IMR-90 (cell line): ENCODE measurements around the gene ANKRD33B. TPM values are rescaled to one million over a fixed set of nuclear protein-coding genes. Genes with fewer than 3 reads are reported as not detected.
A peak's percentile ranks its signal among the peaks of the same experiment; 100 is the strongest.

Experiments
- ATAC-seq: fragments of 200-7000 bp; cut with Tn5 transposase; 2 replicates; pipeline ENCODE4 v1.9.1; 2020; ENCODE audit warnings: low read depth, mild to moderate bottlenecking, moderate library complexity
- BruUV-seq: library from RNA; stranded (reverse); fragments of 400-500 nt; replicated peaks from 2 replicates; lab custom pipeline; 2021; lab: Mats Ljungman, UMichigan
- CTCF ChIA-PET: fragments of 300-600 bp; formaldehyde crosslinking; extraction: SDS; loops from one replicate; lab custom pipeline; 2021; ENCODE audit warnings: antibody characterized with exemption; lab: Yijun Ruan, JAX
- POLR2A ChIA-PET: fragments of 300-600 bp; sonication (Branson Sonifier 250); formaldehyde crosslinking; loops from one replicate; lab custom pipeline; 2022; ENCODE audit warnings: antibody characterized with exemption; ENCODE audit not compliant: unreplicated experiment; lab: Charles Lee
- DNase-seq: peaks from one replicate; pipeline ENCODE4 v3.0.0; 2013
- H2AFZ ChIP-seq: replicated peaks from 2 replicates; pipeline ENCODE3; 2013; ENCODE audit warnings: low read length, mild to moderate bottlenecking; ENCODE audit not compliant: poor library complexity
- H2AK5ac ChIP-seq: 2 replicates; pipeline ENCODE4 v1.6.1; 2013; ENCODE audit warnings: low read depth, low read length, inconsistent platforms
- H2AK9ac ChIP-seq: replicated peaks from 2 replicates; pipeline ENCODE3; 2013; ENCODE audit warnings: mild to moderate bottlenecking, low read depth, low read length, moderate library complexity; ENCODE audit not compliant: poor library complexity
- H2BK120ac ChIP-seq: 2 replicates; pipeline ENCODE4 v1.6.1; 2013; ENCODE audit warnings: low read depth, low read length, inconsistent platforms
- H2BK15ac ChIP-seq: 3 replicates; pipeline ENCODE4 v1.6.1; 2013; ENCODE audit warnings: low read depth, low read length, inconsistent platforms
- H2BK20ac ChIP-seq: 2 replicates; pipeline ENCODE4 v1.6.1; 2013; ENCODE audit warnings: low read depth, mild to moderate bottlenecking, inconsistent platforms, low read length, moderate library complexity
- H2BK5ac ChIP-seq: 2 replicates; pipeline ENCODE4 v1.6.1; 2013; ENCODE audit warnings: mild to moderate bottlenecking, low read depth, low read length, inconsistent platforms; ENCODE audit not compliant: poor library complexity, severe bottlenecking
- H3K14ac ChIP-seq: replicated peaks from 2 replicates; pipeline ENCODE4 v1.6.1; 2013; ENCODE audit warnings: low read depth, low read length, inconsistent platforms
- H3K18ac ChIP-seq: 2 replicates; pipeline ENCODE4 v1.6.1; 2013; ENCODE audit warnings: low read depth, low read length, control low read depth
- H3K23ac ChIP-seq: 2 replicates; pipeline ENCODE4 v1.6.1; 2013; ENCODE audit warnings: low read depth, low read length, inconsistent platforms
- H3K27ac ChIP-seq: 2 replicates; pipeline ENCODE4 v1.5.1; 2013; ENCODE audit warnings: mild to moderate bottlenecking, control low read depth, low read length; ENCODE audit not compliant: insufficient read depth
- H3K27me3 ChIP-seq: 2 replicates; pipeline ENCODE4 v1.6.1; 2013; ENCODE audit warnings: low read length; ENCODE audit not compliant: control insufficient read depth, insufficient read depth
- H3K36me3 ChIP-seq: 2 replicates; pipeline ENCODE4 v1.6.1; 2013; ENCODE audit warnings: low read length, mixed read lengths; ENCODE audit not compliant: control insufficient read depth, insufficient read depth
- H3K4ac ChIP-seq: 2 replicates; pipeline ENCODE4 v1.6.1; 2013; ENCODE audit warnings: low read depth, low read length, inconsistent platforms
- H3K4me1 ChIP-seq: 2 replicates; pipeline ENCODE4 v1.6.1; 2013; ENCODE audit warnings: low read length, mixed read lengths; ENCODE audit not compliant: control insufficient read depth, insufficient read depth
- H3K4me2 ChIP-seq: 2 replicates; pipeline ENCODE4 v1.6.1; 2013; ENCODE audit warnings: low read depth, mild to moderate bottlenecking, control low read depth, low read length, moderate library complexity
- H3K4me3 ChIP-seq: 2 replicates; pipeline ENCODE4 v1.5.1; 2013; ENCODE audit warnings: low read depth, mild to moderate bottlenecking, control low read depth, low read length, moderate library complexity; ENCODE audit not compliant: insufficient read depth
- H3K56ac ChIP-seq: 2 replicates; pipeline ENCODE4 v1.6.1; 2013; ENCODE audit warnings: low read length, inconsistent platforms; ENCODE audit not compliant: insufficient read depth; ENCODE audit errors: extremely low read depth
- H3K79me1 ChIP-seq, 2 experiments: 2 replicates each; pipeline ENCODE4 v1.6.1; 2013; ENCODE audit warnings: low read length in 2 of 2, inconsistent platforms in 1 of 2, low read depth in 1 of 2
- H3K9ac ChIP-seq: 2 replicates; pipeline ENCODE4 v1.6.1; 2013; ENCODE audit warnings: low read depth, low read length, control low read depth
- H3K9me1 ChIP-seq: 2 replicates; pipeline ENCODE4 v1.6.1; 2013; ENCODE audit warnings: low read length, inconsistent platforms; ENCODE audit not compliant: insufficient read depth
- H3K9me3 ChIP-seq: 2 replicates; pipeline ENCODE4 v1.6.1; 2013; ENCODE audit warnings: low read length; ENCODE audit not compliant: control insufficient read depth, insufficient read depth
- H4K20me1 ChIP-seq: 2 replicates; pipeline ENCODE4 v1.6.1; 2013; ENCODE audit warnings: low read length, inconsistent platforms; ENCODE audit not compliant: insufficient read depth
- H4K5ac ChIP-seq: 2 replicates; pipeline ENCODE4 v1.6.1; 2013; ENCODE audit warnings: mild to moderate bottlenecking, low read depth, low read length, control low read depth
- H4K8ac ChIP-seq, 2 experiments: 2 replicates each; pipeline ENCODE4 v1.6.1; 2013; ENCODE audit warnings: low read depth in 2 of 2, low read length in 2 of 2, control low read depth in 1 of 2, inconsistent platforms in 1 of 2
- H4K91ac ChIP-seq: 2 replicates; pipeline ENCODE4 v1.6.1; 2013; ENCODE audit warnings: low read depth, low read length, inconsistent platforms; ENCODE audit not compliant: insufficient read depth
- BHLHE40 ChIP-seq: fragments of 150-350 bp; IDR thresholded peaks from 2 replicates; pipeline ENCODE4 v1.6.1; 2016; ENCODE audit warnings: mild to moderate bottlenecking, low read depth, low read length
- CEBPB ChIP-seq: IDR thresholded peaks from 2 replicates; pipeline ENCODE4 v1.6.1; 2012; ENCODE audit warnings: low read depth, low read length, improper control_type of control experiment
- CHD1 ChIP-seq: IDR thresholded peaks from 2 replicates; pipeline ENCODE4 v1.6.1; 2012; ENCODE audit warnings: low read depth, low read length, improper control_type of control experiment
- CTCF ChIP-seq: conservative IDR thresholded peaks from 2 replicates; pipeline ENCODE4 v1.5.1; 2012; ENCODE audit warnings: mild to moderate bottlenecking, low read depth, low read length, improper control_type of control experiment
- ELK1 ChIP-seq: fragments of 150-350 bp; IDR thresholded peaks from 2 replicates; pipeline ENCODE4 v1.6.1; 2016; ENCODE audit warnings: low read depth, mild to moderate bottlenecking, low read length, moderate library complexity, borderline replicate concordance
- FOS ChIP-seq: fragments of 150-350 bp; IDR thresholded peaks from 2 replicates; pipeline ENCODE4 v1.6.1; 2016; ENCODE audit warnings: low read depth, low read length
- MAZ ChIP-seq: IDR thresholded peaks from 2 replicates; pipeline ENCODE4 v1.6.1; 2012; ENCODE audit warnings: low read depth, mild to moderate bottlenecking, low read length, improper control_type of control experiment, moderate library complexity, borderline replicate concordance
- NFE2L2 ChIP-seq: fragments of 150-350 bp; IDR thresholded peaks from 2 replicates; pipeline ENCODE4 v1.6.1; 2016; ENCODE audit warnings: low read depth, mild to moderate bottlenecking, low read length
- POLR2A ChIP-seq: IDR thresholded peaks from 2 replicates; pipeline ENCODE4 v1.6.1; 2012; ENCODE audit warnings: mild to moderate bottlenecking, low read depth, low read length
- RAD21 ChIP-seq: IDR thresholded peaks from 2 replicates; pipeline ENCODE4 v1.6.1; 2012; ENCODE audit warnings: low read length, improper control_type of control experiment
- RCOR1 ChIP-seq: IDR thresholded peaks from 2 replicates; pipeline ENCODE4 v1.6.1; 2012; ENCODE audit warnings: mild to moderate bottlenecking, low read length, improper control_type of control experiment; ENCODE audit not compliant: insufficient replicate concordance
- RFX5 ChIP-seq: IDR thresholded peaks from 2 replicates; pipeline ENCODE4 v1.8.0; 2012; ENCODE audit warnings: low read depth, mild to moderate bottlenecking, low read length, moderate library complexity
- SMC3 ChIP-seq: fragments of 150-350 bp; IDR thresholded peaks from 2 replicates; pipeline ENCODE4 v1.6.1; 2016; ENCODE audit warnings: low read depth, mild to moderate bottlenecking, antibody characterized with exemption, low read length, moderate library complexity
- USF2 ChIP-seq: fragments of 150-350 bp; IDR thresholded peaks from 2 replicates; pipeline ENCODE4 v1.6.1; 2017; ENCODE audit warnings: mild to moderate bottlenecking, antibody characterized with exemption, low read length, low read depth
- WGBS, 2 experiments: methylation state at CpG; one replicate each; pipeline versions ENCODE4 v1.1.5 to v1.1.7; 2013; ENCODE audit warnings: missing lambda C conversion rate in 2 of 2; ENCODE audit not compliant: insufficient read length in 1 of 2; ENCODE audit errors: extremely low coverage in 2 of 2; 5-methylcytosine and 5-hydroxymethylcytosine counted together
- dilution Hi-C: fragments of 300-500 bp; cut with HindIII; formaldehyde crosslinking; loops from one replicate; pipeline ENCODE4 v1.14.3; 2018; ENCODE audit warnings: low sequenced_read_pairs; ENCODE audit not compliant: unreplicated experiment
- in situ Hi-C: fragments of 300-500 bp; cut with MboI; formaldehyde crosslinking; loops from 3 replicates; pipeline ENCODE4 v1.14.3; 2019; ENCODE audit warnings: low sequenced_read_pairs, inconsistent platforms, mixed read lengths
- intact Hi-C: fragments of 100-400 bp; cut with micrococcal nuclease; formaldehyde crosslinking; loops from 2 replicates; pipeline ENCODE4 v1.10.0; 2022
- polyA plus RNA-seq, 3 experiments: library from polyadenylated mRNA; depleted of rRNA; stranded (reverse); fragments of >200 nt; gene quantifications; 2 replicates each; pipeline ENCODE4 v1.2.3, GENCODE V29; 2012; ENCODE audit warnings: low replicate concordance in 1 of 3
- total RNA-seq: library from RNA; depleted of rRNA; stranded (reverse); fragments of >200 nt; gene quantifications from 2 replicates; pipeline ENCODE4 v1.2.3, GENCODE V29; 2012

Gene ANKRD33B
- total and polyA plus RNA-seq, 2 of the 4 experiments (the other 2 are of a cell fraction): 2.5 to 3.3 TPM

GRCh38 chr5:10577371-10578292, 13.8 kb downstream of the ANKRD33B start:
- ATAC-seq (no peak), DNase-seq (no peak)
- Histone ChIP-seq H3K9me1 (peaks cover 21% of the 10 kb centered on the region), H2AFZ (no peak overlapping the region), H2BK5ac (no peak overlapping the region), H3K27me3 (no peaks in the 10 kb centered on the region), H4K5ac (no peak overlapping the region), H4K91ac (no peak overlapping the region), H2BK120ac (no peak overlapping the region), H4K20me1 (peaks cover 53% of the 10 kb centered on the region; the same call in 1 of the 2 replicates), H3K23ac (no peak overlapping the region), H3K4me2 (no peak overlapping the region), H3K18ac (no peak overlapping the region), H3K4me1 (peaks cover 10% of the 10 kb centered on the region; the same call in 1 of the 2 replicates), H2BK15ac (no peak overlapping the region), H3K4ac (no peak overlapping the region), H3K79me1 (peaks cover 14 to 64% of the 10 kb centered on the region in 2 experiments), H4K8ac (no peak overlapping the region), H3K14ac (no peak overlapping the region), H3K9ac (no peak overlapping the region), H3K27ac (no peak overlapping the region), H2AK9ac (peak overlapping the region; percentile 8), H2AK5ac (no peak overlapping the region), H2BK20ac (no peak overlapping the region), H3K4me3 (no peak overlapping the region), H3K56ac (no peak overlapping the region), H3K9me3 (no peaks in the 10 kb centered on the region), H3K36me3 (peaks cover 6% of the 10 kb centered on the region; the same call in 1 of the 2 replicates)
- dilution Hi-C loops: no loop called here
- BruUV-seq: no TSS peak
- intact Hi-C loops: no loop called here
- CTCF ChIA-PET: no interaction called here
- POLR2A ChIA-PET: no interaction called here
- 91% methylated on average over 7 of the region's 18 CpGs; no CpG with 5 or more reads in 1 of the 2 experiments for WGBS, 2 experiments
- in situ Hi-C loops: no loop called here
- no peak for TF ChIP-seq USF2
- no peak for TF ChIP-seq CHD1
- no peak for TF ChIP-seq CTCF
- no peak for TF ChIP-seq MAZ
- no peak for TF ChIP-seq NFE2L2
- TF ChIP-seq RCOR1: no peak
- TF ChIP-seq POLR2A: no peak
- no peak for TF ChIP-seq ELK1
- no peak for TF ChIP-seq RAD21
- TF ChIP-seq CEBPB: no peak
- no peak for TF ChIP-seq RFX5
- TF ChIP-seq FOS: no peak
- no peak for TF ChIP-seq BHLHE40
- TF ChIP-seq SMC3: no peak
